ENCODE results near the gene TSPAN4.

TSPAN4 gene

DNA sequence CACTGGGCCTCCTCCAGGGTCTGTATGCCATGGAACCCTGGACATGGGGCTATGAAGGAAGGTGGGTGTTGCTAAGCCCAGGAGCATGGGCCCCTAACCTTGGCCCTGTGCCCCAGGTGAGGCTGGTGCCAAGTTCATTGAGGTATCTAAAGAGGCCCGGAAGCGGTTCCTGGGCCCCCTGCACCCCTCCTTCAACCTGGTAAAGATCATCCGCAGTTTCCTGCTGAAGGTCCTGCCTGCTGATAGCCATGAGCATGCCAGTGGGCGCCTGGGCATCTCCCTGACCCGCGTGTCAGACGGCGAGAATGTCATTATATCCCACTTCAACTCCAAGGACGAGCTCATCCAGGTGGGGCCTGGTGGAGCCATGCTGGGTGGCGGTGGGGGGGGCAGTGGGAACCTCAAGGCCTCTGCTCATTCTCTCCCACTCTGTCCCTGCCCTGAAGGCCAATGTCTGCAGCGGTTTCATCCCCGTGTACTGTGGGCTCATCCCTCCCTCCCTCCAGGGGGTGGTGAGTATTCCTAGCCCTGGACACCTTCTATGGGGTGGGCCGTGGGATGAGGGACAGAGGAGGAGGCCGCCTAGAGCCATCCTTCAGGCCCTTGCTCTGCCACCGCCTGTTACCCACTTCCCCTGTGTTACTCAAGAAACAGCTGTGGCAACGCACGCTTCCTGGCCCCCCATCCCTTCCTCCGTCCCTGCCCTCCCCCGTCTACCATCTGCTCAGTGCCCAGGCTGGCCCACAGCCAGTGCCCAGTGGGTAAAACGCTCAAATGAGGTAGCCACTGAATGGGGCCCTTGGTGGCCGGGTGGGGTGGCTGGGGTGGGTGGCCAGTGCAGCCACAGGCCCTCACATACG lies 20.9 kb upstream of the TSPAN4 start:
- in situ Hi-C loops (cut with HindIII; ENCODE audit: low sequenced_read_pairs): no loop called here

GRCh38 chr11:823441-824291 lies 19.0 kb upstream of the TSPAN4 start:
- in situ Hi-C loops (cut with HindIII; ENCODE audit: low sequenced_read_pairs): no loop called here

DNA sequence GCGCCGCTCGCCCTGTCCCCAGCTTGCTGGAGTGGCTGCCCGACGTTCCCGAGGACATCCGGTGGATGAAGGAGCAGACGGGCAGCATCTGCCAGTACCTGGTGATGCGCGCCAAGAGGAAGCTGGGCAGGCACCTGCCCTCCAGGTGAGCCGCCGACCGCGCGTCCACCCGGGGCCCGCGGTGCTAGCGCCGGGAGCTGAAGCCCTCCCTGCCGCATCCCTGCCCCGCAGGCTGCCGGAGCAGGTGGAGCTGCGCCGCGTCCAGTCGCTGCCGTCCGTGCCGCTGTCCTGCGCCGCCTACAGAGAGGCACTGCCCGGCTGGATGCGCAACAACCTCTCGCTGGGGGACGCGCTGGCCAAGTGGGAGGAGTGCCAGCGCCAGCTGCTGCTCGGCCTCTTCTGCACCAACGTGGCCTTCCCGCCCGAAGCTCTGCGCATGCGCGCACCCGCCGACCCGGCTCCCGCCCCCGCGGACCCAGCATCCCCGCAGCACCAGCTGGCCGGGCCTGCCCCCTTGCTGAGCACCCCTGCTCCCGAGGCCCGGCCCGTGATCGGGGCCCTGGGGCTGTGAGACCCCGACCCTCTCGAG lies 18.3 kb upstream of the TSPAN4 start:
- in situ Hi-C loops (cut with HindIII; ENCODE audit: low sequenced_read_pairs): no loop called here

DNA sequence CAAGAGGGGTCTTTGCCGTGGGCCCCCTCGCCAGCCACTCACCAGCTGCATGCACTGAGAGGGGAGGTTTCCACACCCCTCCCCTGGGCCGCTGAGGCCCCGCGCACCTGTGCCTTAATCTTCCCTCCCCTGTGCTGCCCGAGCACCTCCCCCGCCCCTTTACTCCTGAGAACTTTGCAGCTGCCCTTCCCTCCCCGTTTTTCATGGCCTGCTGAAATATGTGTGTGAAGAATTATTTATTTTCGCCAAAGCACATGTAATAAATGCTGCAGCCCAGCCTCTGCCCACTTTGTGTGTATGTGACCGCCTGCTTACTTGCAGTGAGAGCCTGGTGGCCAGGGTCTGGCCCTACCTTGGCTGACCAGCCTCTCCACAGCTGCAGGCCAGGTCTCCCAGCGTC lies 17.7 kb upstream of the TSPAN4 start:
- in situ Hi-C loops (cut with HindIII; ENCODE audit: low sequenced_read_pairs): no loop called here

DNA sequence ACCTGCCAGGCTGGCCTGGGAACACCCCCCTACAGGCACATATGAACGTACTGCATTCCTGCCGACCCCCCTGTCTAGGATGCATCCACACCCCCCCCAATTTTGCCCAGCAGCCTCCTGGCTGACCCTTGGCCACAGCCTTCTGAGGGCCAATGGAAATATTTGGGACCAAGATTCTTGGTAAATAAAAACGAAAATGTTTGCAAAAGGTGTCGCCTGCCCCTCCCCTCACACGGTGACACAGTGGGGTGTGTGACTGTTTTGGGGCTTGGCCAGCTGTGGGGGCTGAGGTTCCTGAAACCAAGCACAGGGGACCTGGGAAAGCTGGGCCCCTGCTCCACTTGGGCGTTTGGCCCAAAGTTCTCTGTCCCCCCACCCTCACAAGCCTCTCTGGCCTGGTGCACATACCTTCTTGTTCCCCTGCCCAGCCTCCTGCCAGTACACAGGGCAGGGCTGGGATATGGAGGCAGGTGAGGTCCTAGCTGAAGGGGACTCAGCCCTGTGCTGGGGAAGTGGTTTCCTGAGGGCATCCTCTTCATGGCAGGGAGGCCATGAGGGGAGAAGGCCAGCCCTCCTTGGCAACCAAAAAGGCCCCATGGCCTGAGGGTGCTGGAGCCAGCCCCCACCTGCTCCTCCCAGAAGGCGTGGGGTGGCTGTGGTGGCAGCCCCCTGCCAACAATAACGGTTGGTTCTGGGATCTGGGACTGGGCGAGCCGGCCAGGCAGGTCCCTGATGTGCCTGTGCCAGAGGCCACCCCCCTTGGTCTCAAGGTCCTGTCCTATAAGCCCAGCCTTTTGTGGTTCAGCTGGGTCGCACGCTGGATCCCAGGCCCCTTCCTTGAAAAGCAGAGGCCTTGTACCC lies 17.1 kb upstream of the TSPAN4 start:
- in situ Hi-C loops (cut with HindIII; ENCODE audit: low sequenced_read_pairs): no loop called here

- in situ Hi-C loops (cut with HindIII; ENCODE audit: low sequenced_read_pairs): no loop called here
Measured at GRCh38 chr11:826227-826621, 16.4 kb upstream of the TSPAN4 start.

GRCh38 chr11:826836-827145 lies 15.9 kb upstream of the TSPAN4 start:
- in situ Hi-C loops (cut with HindIII; ENCODE audit: low sequenced_read_pairs): no loop called here

- in situ Hi-C loops (cut with HindIII; ENCODE audit: low sequenced_read_pairs): no loop called here
Measured at GRCh38 chr11:827146-827896, 15.3 kb upstream of the TSPAN4 start.

DNA sequence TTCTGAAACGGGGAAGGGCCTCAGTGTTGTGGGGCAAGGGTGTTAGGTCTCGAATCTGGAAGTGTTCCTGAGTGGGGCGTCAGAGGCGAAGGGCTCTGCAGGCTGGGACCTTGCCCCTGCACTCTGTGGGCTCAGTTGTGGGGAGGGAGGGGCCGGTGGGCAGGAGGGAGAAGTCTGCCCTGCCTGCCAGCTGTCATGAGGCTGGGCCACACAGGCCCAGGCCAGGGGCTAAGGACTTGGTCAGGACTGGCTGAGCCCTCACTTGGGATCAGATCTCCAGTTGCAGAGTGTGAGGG lies 14.8 kb upstream of the TSPAN4 start, which contains the start of gene CRACR2B:
Gene CRACR2B, plus strand, starts transcription at position 23 of the 296 bp plus-strand sequence. CDS start 689 bp downstream, outside the sequence.
- in situ Hi-C loops (cut with HindIII; ENCODE audit: low sequenced_read_pairs): no loop called here

- in situ Hi-C loops (cut with HindIII; ENCODE audit: low sequenced_read_pairs): no loop called here
Measured at GRCh38 chr11:828506-829175, 14.0 kb upstream of the TSPAN4 start.

DNA sequence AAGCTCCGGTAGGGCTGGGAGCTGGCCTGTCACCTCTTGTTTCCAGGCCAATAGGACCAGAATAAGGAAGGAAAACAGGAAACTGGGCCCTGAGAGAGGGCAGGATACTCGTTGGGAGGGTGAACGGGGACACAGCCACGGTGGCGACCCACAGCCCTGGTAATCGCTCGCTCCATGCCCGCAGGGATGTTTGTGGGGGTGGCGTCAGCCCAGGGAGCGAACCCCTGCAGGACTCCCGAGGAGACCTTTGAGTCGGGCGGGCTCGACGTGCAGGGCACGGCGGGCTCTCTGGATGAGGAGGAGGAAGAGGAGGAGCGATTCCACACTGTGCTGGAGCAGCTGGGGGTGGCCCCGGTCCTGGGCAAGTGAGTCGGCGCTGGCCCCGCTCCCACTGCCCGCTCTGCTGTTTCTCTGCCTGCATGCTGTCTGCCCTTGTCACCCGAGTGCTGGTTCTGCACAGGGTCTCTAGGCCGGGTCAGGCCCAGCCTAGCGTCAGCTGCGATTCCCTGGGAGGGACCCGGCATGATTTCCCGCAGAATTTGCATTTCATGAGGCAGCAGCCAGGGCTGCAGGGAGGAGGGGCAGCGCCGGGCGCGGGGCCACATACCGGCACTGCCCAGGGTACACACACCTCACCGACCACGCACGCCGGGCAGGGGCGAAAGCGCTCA lies 13.3 kb upstream of the TSPAN4 start:
- in situ Hi-C loops (cut with HindIII; ENCODE audit: low sequenced_read_pairs): no loop called here

DNA sequence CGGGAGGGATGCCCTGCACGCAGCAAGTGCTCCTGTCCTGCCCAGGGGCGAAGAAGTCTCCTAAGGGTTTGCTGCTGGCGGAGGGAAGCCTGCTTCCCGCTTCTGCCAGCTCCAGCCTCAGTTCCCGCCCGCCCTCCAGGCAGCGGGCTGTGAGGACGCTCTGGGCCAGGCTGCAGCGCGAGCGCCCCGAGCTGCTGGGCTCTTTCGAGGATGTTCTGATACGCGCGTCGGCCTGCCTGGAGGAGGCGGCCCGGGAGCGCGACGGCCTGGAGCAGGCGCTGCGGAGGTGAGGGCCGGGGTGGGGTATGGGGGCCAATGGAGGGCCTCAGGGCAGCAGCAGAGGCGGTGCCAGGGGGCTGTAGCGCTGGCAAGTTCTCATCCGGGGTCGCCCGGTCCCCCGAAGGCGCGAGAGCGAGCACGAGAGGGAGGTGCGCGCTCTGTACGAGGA lies 12.8 kb upstream of the TSPAN4 start:
- in situ Hi-C loops (cut with HindIII; ENCODE audit: low sequenced_read_pairs): no loop called here

- in situ Hi-C loops (cut with HindIII; ENCODE audit: low sequenced_read_pairs): no loop called here
Measured at GRCh38 chr11:830295-831117, 12.1 kb upstream of the TSPAN4 start.

- in situ Hi-C loops (cut with HindIII; ENCODE audit: low sequenced_read_pairs): no loop called here
Measured at GRCh38 chr11:831118-831864, 11.4 kb upstream of the TSPAN4 start.

DNA sequence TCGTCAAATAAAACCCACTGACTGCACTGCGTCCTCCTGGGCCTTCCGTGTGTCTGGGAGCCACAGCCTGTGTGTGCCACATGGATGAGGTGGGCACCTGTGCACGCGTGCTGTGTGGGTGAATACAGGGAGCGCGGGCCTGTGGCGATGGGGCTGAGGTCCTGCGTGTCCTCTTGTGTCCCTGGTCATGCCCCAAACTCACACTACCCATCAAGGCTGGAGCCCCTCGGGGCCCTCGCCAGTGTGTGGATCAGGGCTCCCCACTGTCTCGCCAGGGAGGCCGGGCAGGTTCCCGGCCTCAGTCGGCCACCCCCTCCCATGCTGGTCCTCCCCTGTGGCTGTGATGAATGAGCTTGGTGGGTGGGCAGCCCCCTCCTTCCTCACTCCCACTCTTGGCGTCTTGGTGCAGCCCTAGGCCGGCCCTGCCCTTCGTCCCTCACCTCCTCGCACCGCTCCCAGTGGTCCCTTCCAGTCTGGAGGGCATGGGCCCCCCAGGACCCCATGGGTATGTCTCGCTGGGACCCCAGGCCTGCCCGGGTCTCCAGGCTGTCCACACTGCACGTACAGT lies 10.6 kb upstream of the TSPAN4 start:
- in situ Hi-C loops (cut with HindIII; ENCODE audit: low sequenced_read_pairs): no loop called here

- in situ Hi-C loops (cut with HindIII; ENCODE audit: low sequenced_read_pairs): no loop called here
Measured at GRCh38 chr11:832529-833113, 10.0 kb upstream of the TSPAN4 start, which contains the start of gene CD151. Gene CD151, plus strand, starts transcription at chr11:832952. Its CDS starts 3,118 bp downstream, at chr11:836070.
